ENCODE measurements around the gene CD4. TPM values are rescaled to one million over a fixed set of nuclear protein-coding genes. Genes with fewer than 3 reads are reported as not detected.

The CD4 gene
- total RNA-seq, 3 donors from 2014 or later (not counting 1 experiment from before 2014, with no cell fraction given), result 8.5 to 10.1 (median 9.8) TPM

- Mint-ChIP-seq H3K36me3 (no peaks in the 10 kb centered on the region), H3K27ac (peak overlapping the region; percentile 95 to 99), H3K4me1 (peaks cover 8 to 43% of the 10 kb centered on the region in 2 donors), H3K4me3 (no peak overlapping the region), H3K27me3 (ENCODE audit: low read depth in 2 of 2) (no peaks in the 10 kb centered on the region), H3K9me3 (no peaks in the 10 kb centered on the region)
- 69% methylated on average over 16 of the region's 16 CpGs for WGBS (ENCODE audit: insufficient coverage)
- Histone ChIP-seq H3K9me3 (ENCODE audit: control insufficient read depth, insufficient read depth, low read length) (no peaks in the 10 kb centered on the region), H3K27ac (ENCODE audit: low read length) (no peak overlapping the region), H3K4me1 (ENCODE audit: control insufficient read depth, insufficient read depth, low read length) (peaks cover 22% of the 10 kb centered on the region), H3K4me3 (ENCODE audit: low read length) (peak overlapping the region; percentile 76), H3K36me3 (ENCODE audit: control insufficient read depth, insufficient read depth, low read length) (peaks cover 3% of the 10 kb centered on the region), H3K27me3 (ENCODE audit: control insufficient read depth, insufficient read depth, low read length) (no peaks in the 10 kb centered on the region)
- no peak for DNase-seq
- TF ChIP-seq CTCF (IDR thresholded peaks at IDR 0.05), result no peak
- intact Hi-C loops (cut with micrococcal nuclease), result no loop called here
- no peak for ATAC-seq
Observed at GRCh38 chr12:6850796-6851152, 61.4 kb downstream of the CD4 start.

- Mint-ChIP-seq H3K27me3 (ENCODE audit: low read depth in 2 of 2) (no peaks in the 10 kb centered on the region), H3K36me3 (no peaks in the 10 kb centered on the region), H3K9me3 (no peaks in the 10 kb centered on the region), H3K4me3 (peak within 1 kb of the TSS; percentile 91), H3K4me1 (peaks cover 8 to 43% of the 10 kb centered on the region in 2 donors), H3K27ac (peak within 1 kb of the TSS; percentile 95 to 99)
- under 1% methylated on average over 37 of the region's 37 CpGs for WGBS (ENCODE audit: insufficient coverage)
- Histone ChIP-seq H3K36me3 (ENCODE audit: control insufficient read depth, insufficient read depth, low read length) (peaks cover 7% of the 10 kb centered on the region), H3K4me1 (ENCODE audit: control insufficient read depth, insufficient read depth, low read length) (peaks cover 22% of the 10 kb centered on the region), H3K9me3 (ENCODE audit: control insufficient read depth, insufficient read depth, low read length) (no peaks in the 10 kb centered on the region), H3K27me3 (ENCODE audit: control insufficient read depth, insufficient read depth, low read length) (no peaks in the 10 kb centered on the region), H3K4me3 (ENCODE audit: low read length) (peak within 1 kb of the TSS; percentile 76), H3K27ac (ENCODE audit: low read length) (peak within 1 kb of the TSS; percentile 95)
- peak; percentile 49 to 71 (median 55) for ATAC-seq
- TF ChIP-seq CTCF (IDR thresholded peaks at IDR 0.05), result no peak
- intact Hi-C loops (cut with micrococcal nuclease), result no loop called here
- peak; percentile 84 to 97 for DNase-seq
Observed at GRCh38 chr12:6851153-6851920, 62.0 kb downstream of the CD4 start, which contains the start of gene CDCA3. Gene CDCA3 (minus strand): TSS chr12:6851286. CDS start chr12:6850952, 334 bp downstream.

- H3K4me3 ChIP-seq (ENCODE audit: low read length), result peak within 1 kb of the TSS; percentile 76
- peak within 1 kb of the TSS; percentile 95 to 99 for H3K27ac Mint-ChIP-seq
- DNase-seq (peak; percentile 96 to 99), ATAC-seq (peak; percentile 79 to 92 (median 80))
- H3K27me3 ChIP-seq (ENCODE audit: control insufficient read depth, insufficient read depth, low read length), result no peaks in the 10 kb centered on the region
- peaks cover 8 to 43% of the 10 kb centered on the region in 2 donors for H3K4me1 Mint-ChIP-seq
- H3K9me3 ChIP-seq (ENCODE audit: control insufficient read depth, insufficient read depth, low read length), result no peaks in the 10 kb centered on the region
- H3K4me1 ChIP-seq (ENCODE audit: control insufficient read depth, insufficient read depth, low read length), result peaks cover 22% of the 10 kb centered on the region
- H3K9me3 Mint-ChIP-seq, result no peaks in the 10 kb centered on the region
- peak within 1 kb of the TSS; percentile 91 for H3K4me3 Mint-ChIP-seq
- H3K27ac ChIP-seq (ENCODE audit: low read length), result peak within 1 kb of the TSS; percentile 95
- H3K36me3 ChIP-seq (ENCODE audit: control insufficient read depth, insufficient read depth, low read length), result peaks cover 14% of the 10 kb centered on the region
- no peaks in the 10 kb centered on the region for H3K27me3 Mint-ChIP-seq (ENCODE audit: low read depth in 2 of 2)
- intact Hi-C loops (cut with micrococcal nuclease), result loop anchor here (1.0 kb wide), 8 partner anchors 17 to 189 kb away; partner anchors contain the start of genes EMG1, ING4, LPCAT3 and MLF2
- WGBS (ENCODE audit: insufficient coverage), result under 1% methylated on average over 65 of the region's 65 CpGs
- no peak for TF ChIP-seq CTCF (IDR thresholded peaks at IDR 0.05)
- no peaks in the 10 kb centered on the region for H3K36me3 Mint-ChIP-seq
Observed at GRCh38 chr12:6851921-6852650, 62.8 kb downstream of the CD4 start, which contains the start of gene USP5. Gene USP5 (plus strand): TSS chr12:6852150. CDS start chr12:6852180, 30 bp downstream.

All from natural killer cell (primary cell).